LNCaP clone FGC (cell line): ENCODE data around the gene CALHM5.

Source experiments
- DNase-seq: peaks from one replicate; pipeline ENCODE4 v3.0.0-alpha.2; 2011; ENCODE audit warnings: low read depth
- H3K4me3 ChIP-seq: 2 replicates; pipeline ENCODE4 v1.5.1; 2011; ENCODE audit warnings: mild to moderate bottlenecking, low read depth, low read length, control low read depth
- CTCF ChIP-seq: IDR thresholded peaks from 2 replicates; pipeline ENCODE4 v1.5.1; 2012; ENCODE audit warnings: mild to moderate bottlenecking; ENCODE audit not compliant: control insufficient read depth, insufficient read depth; ENCODE audit errors: extremely low read depth

The CALHM5 gene

GRCh38 chr6:116507324-116507723, 4.1 kb upstream of the CALHM5 start:
- no peak for TF ChIP-seq CTCF
- H3K4me3 ChIP-seq, result no peak overlapping the region
- no peak for DNase-seq

GRCh38 chr6:116508527-116508926, 2.9 kb upstream of the CALHM5 start:
- DNase-seq, result no peak
- H3K4me3 ChIP-seq, result no peak overlapping the region
- TF ChIP-seq CTCF, result no peak

GRCh38 chr6:116512111-116512559, 696 bp downstream of the CALHM5 start:
- H3K4me3 ChIP-seq, result no peak overlapping the region
- no peak for TF ChIP-seq CTCF
- no peak for DNase-seq

GRCh38 chr6:116512734-116513133, 1.3 kb downstream of the CALHM5 start:
- TF ChIP-seq CTCF, result no peak
- H3K4me3 ChIP-seq, result no peak overlapping the region
- no peak for DNase-seq

- no peak for DNase-seq
- no peak for TF ChIP-seq CTCF
- H3K4me3 ChIP-seq, result no peak overlapping the region
Measured at GRCh38 chr6:116513224-116513875, 1.9 kb downstream of the CALHM5 start.

GRCh38 chr6:116514111-116514510, 2.7 kb downstream of the CALHM5 start:
- DNase-seq, result no peak
- H3K4me3 ChIP-seq, result no peak overlapping the region
- no peak for TF ChIP-seq CTCF

GRCh38 chr6:116515141-116515540, 3.7 kb downstream of the CALHM5 start:
- H3K4me3 ChIP-seq, result no peak overlapping the region
- DNase-seq, result no peak
- no peak for TF ChIP-seq CTCF
